Spleen (tissue), 11 donors: ENCODE results near the gene RBM26. TPM values are rescaled to one million over a fixed set of nuclear protein-coding genes. Genes with fewer than 3 reads are reported as not detected.
A peak's percentile ranks its signal among the peaks of the same experiment; 100 is the strongest.
"Not testable (repeated sequence)": the region's sequence is repeated elsewhere in the genome, so short reads cannot be mapped to it uniquely, and the experiment has no call there.

Experiments used
- DNase-seq: peaks from one replicate; pipeline ENCODE4 v3.0.0-alpha.2; 2020
- H3K27ac ChIP-seq, 8 donors: fragments of 200-600 bp; sonication (generic) in 7 of 8; 1 replicate in 4 of 8; 2 replicates in 4 of 8; pipeline versions ENCODE4 v1.5.0 to v1.8.0; 2016 to 2021; ENCODE audit warnings: inconsistent platforms in 4 of 8, mild to moderate bottlenecking in 4 of 8, moderate library complexity in 1 of 8
- H3K27me3 ChIP-seq, 7 donors: fragments of 200-600 bp; sonication (generic) in 6 of 7; replicated peaks in 1 of 7; 1 replicate in 4 of 7; 2 replicates in 3 of 7; pipeline versions ENCODE4 v1.5.0 to v1.8.0; 2016 to 2021; ENCODE audit warnings: inconsistent platforms in 3 of 7, mild to moderate bottlenecking in 1 of 7
- H3K36me3 ChIP-seq, 6 donors: fragments of 200-600 bp; sonication (generic) in 5 of 6; 1 replicate in 4 of 6; 2 replicates in 2 of 6; pipeline versions ENCODE4 v1.5.0 to v1.8.0; 2016 to 2021; ENCODE audit warnings: inconsistent platforms in 2 of 6
- H3K4me1 ChIP-seq, 6 donors: fragments of 200-600 bp; sonication (generic) in 5 of 6; 1 replicate in 3 of 6; 2 replicates in 3 of 6; pipeline versions ENCODE4 v1.5.0 to v1.8.0; 2016 to 2021; ENCODE audit warnings: inconsistent platforms in 3 of 6
- H3K4me3 ChIP-seq, 8 donors: fragments of 200-600 bp; sonication (generic) in 7 of 8; 1 replicate in 4 of 8; 2 replicates in 4 of 8; pipeline versions ENCODE4 v1.5.0 to v1.8.0; 2016 to 2021; ENCODE audit warnings: inconsistent platforms in 4 of 8, mild to moderate bottlenecking in 4 of 8, moderate library complexity in 2 of 8
- H3K9me3 ChIP-seq, 8 donors: fragments of 200-600 bp; sonication (generic) in 7 of 8; 1 replicate in 4 of 8; 2 replicates in 4 of 8; pipeline versions ENCODE4 v1.5.0 to v1.8.0; 2016 to 2021; ENCODE audit warnings: inconsistent platforms in 4 of 8
- POLR2A ChIP-seq, 3 donors: fragments of 450-650 bp; IDR thresholded peaks; one replicate each; pipeline ENCODE4 v1.5.1; 2017; ENCODE audit warnings: antibody characterized with exemption in 3 of 3, mild to moderate bottlenecking in 1 of 3
- POLR2AphosphoS5 ChIP-seq, 3 donors: sonication (generic); formaldehyde crosslinking; IDR thresholded peaks; one replicate each; pipeline ENCODE4 v1.5.1; 2017; ENCODE audit warnings: antibody characterized with exemption in 3 of 3
- WGBS, 5 donors: extraction: QIAGEN DNeasy Blood & Tissue Kit in 3 of 5; methylation state at CpG; one replicate each; pipeline versions ENCODE4 v1.1.5 to v1.1.7; 2013 to 2018; 5-methylcytosine and 5-hydroxymethylcytosine counted together
- intact Hi-C: fragments of 100-400 bp; cut with DNase I; formaldehyde crosslinking; loops from one replicate; pipeline ENCODE4 v1.15.0; 2023; ENCODE audit warnings: low total_unique reads
- polyA plus RNA-seq, 3 donors: library from polyadenylated mRNA; stranded (reverse); fragments of 200-250 nt; gene quantifications; one replicate each; pipeline ENCODE4 v1.2.1, GENCODE V29; 2013
- total RNA-seq, 7 donors: library from RNA; depleted of rRNA in 3 of 7; stranded (reverse); fragments of >200 nt in 3 of 7; fragmentation: NEBNext Ultra II Directional in 4 of 7; extraction: Animal tissue kit (Norgen Biotek cat#: 25700) in 4 of 7; gene quantifications; one replicate each; pipeline versions ENCODE4 v1.1.0 to v1.2.1, GENCODE V29; 2016 to 2021
- TF ChIP-seq, protein P1 (sequence below), 11 experiments: fragments of 200-600 bp in 7 of 11; fragments of 450-650 bp in 4 of 11; sonication (generic) in 4 of 11; IDR thresholded peaks in 8 of 11; conservative IDR thresholded peaks in 3 of 11; 1 replicate in 7 of 11; 2 replicates in 4 of 11; pipeline versions ENCODE4 v1.4.0 to v1.8.0; 2016 to 2021; ENCODE audit warnings: antibody characterized with exemption in 11 of 11, inconsistent platforms in 4 of 11, mild to moderate bottlenecking in 1 of 11
- donor health status: healthy with polysubstance abuse.
- donor health status: DM: no; HTN: no; CAD: no; lungs with moderate emphysema.
- donor health status: DM: no; HTN: no; CAD: no.
- donor health status: Bipolar disorder and iron deficiency.
- donor health status: healthy.
- donor health status: DM: no; HTN: no; CAD: no.
- donor health status: DM: yes; HTN: yes; CAD: no.

The RBM26 gene
- total and polyA plus RNA-seq, 10 donors = 25.6 to 87.6 (median 63.6) TPM

DNA sequence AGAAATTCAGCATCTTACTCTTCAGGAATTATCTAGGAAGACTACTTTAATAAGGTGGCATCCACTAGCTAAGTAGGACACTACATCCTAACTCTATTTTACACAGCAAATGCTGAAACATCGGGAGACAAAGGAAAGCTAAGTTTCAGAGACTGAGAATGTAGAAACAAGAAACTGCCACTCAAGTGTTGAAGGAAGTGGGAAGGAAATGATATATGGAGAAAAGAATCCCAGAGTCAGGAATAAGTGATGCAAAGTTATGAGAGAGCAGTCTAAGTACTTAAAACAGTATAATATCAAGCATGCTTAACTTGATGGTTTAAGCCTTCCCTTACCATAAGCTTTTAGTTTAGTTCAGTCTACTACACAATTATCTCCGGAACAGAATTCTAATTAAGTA, 52.4 kb downstream of the RBM26 start:
- no peak overlapping the region for H3K27ac ChIP-seq
- whole genome bisulfite sequencing, 5 donors = 41 to 94% (median 66%) methylated on average over 2 of the region's 2 CpGs
- intact Hi-C loops = no loop called here
- TF ChIP-seq POLR2AphosphoS5 (IDR thresholded peaks at IDR 0.05) = no peak
- TF ChIP-seq, protein P1, sequence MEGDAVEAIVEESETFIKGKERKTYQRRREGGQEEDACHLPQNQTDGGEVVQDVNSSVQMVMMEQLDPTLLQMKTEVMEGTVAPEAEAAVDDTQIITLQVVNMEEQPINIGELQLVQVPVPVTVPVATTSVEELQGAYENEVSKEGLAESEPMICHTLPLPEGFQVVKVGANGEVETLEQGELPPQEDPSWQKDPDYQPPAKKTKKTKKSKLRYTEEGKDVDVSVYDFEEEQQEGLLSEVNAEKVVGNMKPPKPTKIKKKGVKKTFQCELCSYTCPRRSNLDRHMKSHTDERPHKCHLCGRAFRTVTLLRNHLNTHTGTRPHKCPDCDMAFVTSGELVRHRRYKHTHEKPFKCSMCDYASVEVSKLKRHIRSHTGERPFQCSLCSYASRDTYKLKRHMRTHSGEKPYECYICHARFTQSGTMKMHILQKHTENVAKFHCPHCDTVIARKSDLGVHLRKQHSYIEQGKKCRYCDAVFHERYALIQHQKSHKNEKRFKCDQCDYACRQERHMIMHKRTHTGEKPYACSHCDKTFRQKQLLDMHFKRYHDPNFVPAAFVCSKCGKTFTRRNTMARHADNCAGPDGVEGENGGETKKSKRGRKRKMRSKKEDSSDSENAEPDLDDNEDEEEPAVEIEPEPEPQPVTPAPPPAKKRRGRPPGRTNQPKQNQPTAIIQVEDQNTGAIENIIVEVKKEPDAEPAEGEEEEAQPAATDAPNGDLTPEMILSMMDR (IDR thresholded peaks at IDR 0.05 in 8 of 11, conservative IDR thresholded peaks at IDR 0.05 in 3 of 11) = no peak
- no peak for TF ChIP-seq POLR2A (IDR thresholded peaks at IDR 0.05)
- DNase-seq = no peak
- H3K36me3 ChIP-seq = peaks cover 11 to 100% (median 60%) of the 10 kb centered on the region in 6 donors
- H3K4me1 ChIP-seq = no peaks in the 10 kb centered on the region
- no peak overlapping the region for H3K4me3 ChIP-seq
- H3K27me3 ChIP-seq = no peaks in the 10 kb centered on the region
- H3K9me3 ChIP-seq = no peaks in the 10 kb centered on the region

DNA sequence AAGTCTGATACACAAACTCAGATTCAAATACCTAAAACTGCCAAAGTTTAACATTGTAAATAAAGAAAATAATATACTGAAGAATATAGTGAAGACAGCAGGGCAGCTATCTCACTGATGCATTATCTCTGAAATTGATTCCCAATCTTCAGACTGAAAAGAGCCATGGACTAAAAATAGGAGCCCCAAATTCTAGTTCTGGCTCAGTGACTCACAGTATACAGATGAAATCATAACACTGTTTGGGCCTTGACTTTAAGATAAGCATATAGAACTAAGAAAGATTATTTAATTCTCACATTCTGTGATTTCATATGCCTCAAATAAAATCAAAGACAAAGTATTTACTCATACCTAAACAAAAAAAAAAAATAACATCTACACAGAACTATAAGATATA, 53.9 kb downstream of the RBM26 start:
- Histone ChIP-seq H3K4me1 (no peaks in the 10 kb centered on the region), H3K9me3 (no peaks in the 10 kb centered on the region), H3K27me3 (no peaks in the 10 kb centered on the region), H3K27ac (no peak overlapping the region), H3K36me3 (peaks cover 8 to 100% (median 48%) of the 10 kb centered on the region in 6 donors), H3K4me3 (no peak overlapping the region)
- TF ChIP-seq POLR2AphosphoS5 (IDR thresholded peaks at IDR 0.05) (no peak), POLR2A (IDR thresholded peaks at IDR 0.05) (no peak)
- TF ChIP-seq, protein P1 (IDR thresholded peaks at IDR 0.05 in 8 of 11, conservative IDR thresholded peaks at IDR 0.05 in 3 of 11) = no peak
- intact Hi-C loops = no loop called here
- no peak for DNase-seq

DNA sequence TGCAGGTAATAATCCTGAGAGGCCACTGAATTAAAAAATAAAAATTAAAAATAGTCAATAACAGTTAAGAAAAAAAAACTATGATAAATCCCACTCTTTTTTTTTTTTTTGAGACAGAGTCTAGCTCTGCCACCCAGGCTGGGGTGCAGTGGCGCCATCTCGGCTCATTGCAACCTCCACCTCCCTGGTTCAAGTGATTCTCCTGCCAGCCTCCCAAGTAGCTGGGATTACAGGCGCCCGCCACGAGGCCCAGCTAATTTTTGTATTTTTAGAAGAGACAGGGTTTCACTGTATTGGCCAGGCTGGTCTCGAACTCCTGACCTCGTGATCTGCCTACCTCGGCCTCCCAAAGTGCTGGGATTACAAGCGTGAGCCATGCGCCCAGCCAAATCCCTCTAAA, 56.4 kb downstream of the RBM26 start:
- 94 to 97% (median 97%) methylated on average over 10 of the region's 10 CpGs for WGBS, 5 donors
- H3K4me3 ChIP-seq, H3K9me3 ChIP-seq, H3K27ac ChIP-seq, intact Hi-C loops, H3K4me1 ChIP-seq, H3K27me3 ChIP-seq: not testable (repeated sequence)
- DNase-seq = peak; percentile 69
- peaks cover 3 to 100% (median 38%) of the 10 kb centered on the region in 6 donors for H3K36me3 ChIP-seq

DNA sequence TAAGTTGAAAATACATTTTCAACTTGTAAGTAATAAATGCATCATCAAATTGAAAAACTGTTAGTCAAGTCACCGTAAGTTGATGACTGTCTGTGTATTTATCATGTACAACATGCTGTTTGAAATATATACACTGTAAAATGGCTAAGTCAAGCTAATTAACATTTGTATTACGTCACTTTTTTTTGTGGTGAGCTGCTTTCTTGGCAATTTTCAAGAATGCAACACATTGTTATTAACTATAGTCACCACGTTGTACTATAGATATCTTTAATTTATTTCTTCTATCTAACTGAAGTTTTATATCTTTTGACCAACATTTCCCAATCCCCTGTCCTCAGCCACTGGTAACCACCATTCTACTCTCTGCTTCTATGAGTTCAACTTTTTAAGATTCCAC, 57.0 kb downstream of the RBM26 start:
- Histone ChIP-seq H3K36me3 (peaks cover 0 to 100% (median 35%) of the 10 kb centered on the region in 6 donors), H3K9me3 (no peaks in the 10 kb centered on the region), H3K4me3 (no peak overlapping the region), H3K4me1 (no peaks in the 10 kb centered on the region), H3K27me3 (no peaks in the 10 kb centered on the region), H3K27ac (no peak overlapping the region)
- TF ChIP-seq, protein P1 (IDR thresholded peaks at IDR 0.05 in 8 of 11, conservative IDR thresholded peaks at IDR 0.05 in 3 of 11) = no peak
- no peak for TF ChIP-seq POLR2AphosphoS5 (IDR thresholded peaks at IDR 0.05)
- no peak for TF ChIP-seq POLR2A (IDR thresholded peaks at IDR 0.05)
- intact Hi-C loops = no loop called here
- WGBS, 5 donors = 85 to 89% (median 86%) methylated on average over 3 of the region's 3 CpGs
- DNase-seq = no peak

DNA sequence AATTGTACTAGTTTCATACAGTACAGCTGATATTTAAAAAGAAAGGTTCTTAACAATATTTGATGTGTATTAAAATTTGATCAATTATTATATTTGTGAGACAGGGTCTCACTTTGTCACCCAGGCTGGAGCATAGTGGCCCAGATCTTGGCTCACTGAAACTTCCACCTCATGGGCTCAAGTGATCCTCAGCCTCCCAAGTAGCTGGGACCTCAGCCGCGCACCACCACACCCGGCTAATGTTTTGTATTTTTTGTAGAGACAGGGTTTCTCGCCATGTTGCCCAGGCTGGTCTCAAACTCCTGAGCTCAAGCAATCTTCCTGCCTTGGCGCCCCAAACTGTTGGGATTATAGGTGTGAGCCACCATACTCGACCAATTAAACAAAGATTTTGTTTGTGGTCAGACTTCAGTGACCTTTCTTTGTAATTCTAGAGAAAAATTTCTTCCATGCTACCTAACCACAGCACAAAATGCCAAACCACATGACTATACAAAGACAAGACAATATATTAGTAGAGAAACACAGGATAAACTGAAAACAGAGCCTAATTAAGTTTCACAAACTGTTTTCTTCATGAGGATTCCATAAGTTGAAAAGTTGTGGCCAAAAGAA, 59.6 kb downstream of the RBM26 start:
- Histone ChIP-seq H3K27ac (no peak overlapping the region), H3K4me3 (no peak overlapping the region), H3K36me3 (peaks cover 0 to 100% (median 41%) of the 10 kb centered on the region in 6 donors), H3K27me3 (no peaks in the 10 kb centered on the region), H3K9me3 (no peaks in the 10 kb centered on the region), H3K4me1 (no peaks in the 10 kb centered on the region)
- DNase-seq = no peak
- 90 to 97% (median 95%) methylated on average over 6 of the region's 6 CpGs for WGBS, 5 donors
- intact Hi-C loops = no loop called here
- TF ChIP-seq POLR2AphosphoS5 (IDR thresholded peaks at IDR 0.05) (no peak), POLR2A (IDR thresholded peaks at IDR 0.05) (no peak)
- TF ChIP-seq, protein P1 (IDR thresholded peaks at IDR 0.05 in 8 of 11, conservative IDR thresholded peaks at IDR 0.05 in 3 of 11) = no peak
